Heart right ventricle (tissue), 16 donors: ENCODE data around the gene ZNF366. TPM values are rescaled to one million over a fixed set of nuclear protein-coding genes. Genes with fewer than 3 reads are reported as not detected.
A peak's percentile ranks its signal among the peaks of the same experiment; 100 is the strongest.

Source experiments
- ATAC-seq, 8 donors: fragments of 200-7000 bp; cut with Tn5 transposase; one replicate each; pipeline ENCODE4 v1.9.1; 2020; ENCODE audit warnings: mild to moderate bottlenecking in 8 of 8, moderate library complexity in 8 of 8, moderate number of reproducible peaks in 1 of 8
- DNase-seq, 2 donors: peaks; one replicate each; pipeline ENCODE4 v3.0.0-alpha.2; 2020
- H3K27ac ChIP-seq, 10 donors: fragments of 200-600 bp; sonication (generic) in 2 of 10; one replicate each; pipeline versions ENCODE4 v1.5.0 to v1.8.0; 2020 to 2022; ENCODE audit warnings: mild to moderate bottlenecking in 3 of 10
- H3K27me3 ChIP-seq, 7 donors: fragments of 200-600 bp; one replicate each; pipeline ENCODE4 v1.8.0; 2021 to 2022; ENCODE audit warnings: mild to moderate bottlenecking in 2 of 7
- H3K36me3 ChIP-seq, 9 donors: fragments of 200-600 bp; sonication (generic) in 1 of 9; one replicate each; pipeline versions ENCODE4 v1.5.0 to v1.8.0; 2020 to 2022; ENCODE audit warnings: mild to moderate bottlenecking in 2 of 9
- H3K4me1 ChIP-seq, 9 donors: fragments of 200-600 bp; sonication (generic) in 1 of 9; one replicate each; pipeline versions ENCODE4 v1.5.0 to v1.8.0; 2020 to 2022; ENCODE audit warnings: mild to moderate bottlenecking in 4 of 9
- H3K4me3 ChIP-seq, 10 donors: fragments of 200-600 bp; sonication (generic) in 2 of 10; one replicate each; pipeline versions ENCODE4 v1.5.0 to v1.8.0; 2020 to 2022; ENCODE audit warnings: mild to moderate bottlenecking in 7 of 10, moderate library complexity in 2 of 10
- H3K9me3 ChIP-seq, 11 donors: fragments of 200-600 bp in 10 of 11; sonication (generic) in 2 of 11; one replicate each; pipeline versions ENCODE4 v1.5.0 to v1.8.0; 2013 to 2022; ENCODE audit warnings: mild to moderate bottlenecking in 2 of 11, control low read depth in 1 of 11, moderate library complexity in 1 of 11
- WGBS, 2 donors: extraction: QIAGEN DNeasy Blood & Tissue Kit; methylation state at CpG; one replicate each; pipeline ENCODE4 v1.1.7; 2013; ENCODE audit warnings: inconsistent platforms in 1 of 2; 5-methylcytosine and 5-hydroxymethylcytosine counted together
- intact Hi-C, 10 donors: fragments of 100-400 bp; cut with DNase I; formaldehyde crosslinking; loops; one replicate each; pipeline versions ENCODE4 v1.11.1 to v1.14.2; 2022
- polyA plus RNA-seq, 2 donors: library from polyadenylated mRNA; stranded (reverse); fragments of 200-250 nt; gene quantifications; one replicate each; pipeline ENCODE4 v1.2.3, GENCODE V29; 2013
- total RNA-seq, 10 donors: library from RNA; stranded (reverse); fragmentation: NEBNext Ultra II Directional in 3 of 10; extraction: Animal tissue kit (Norgen Biotek cat#: 25700) in 3 of 10; gene quantifications; one replicate each; pipeline versions ENCODE4 v1.2.1 to v1.2.4, GENCODE V29; 2021 to 2023
- TF ChIP-seq, protein P1 (sequence below), 9 donors: fragments of 200-600 bp; sonication (generic) in 2 of 9; IDR thresholded peaks; one replicate each; pipeline versions ENCODE4 v1.5.0 to v1.8.0; 2021 to 2022; ENCODE audit warnings: antibody characterized with exemption in 9 of 9, mild to moderate bottlenecking in 5 of 9, moderate library complexity in 1 of 9
- donor health status: Arrhythmogenic right ventricular cardiomyopathy.
- donor health status: ischemic (EF 13 %, LVEDD 7.1; RV severe dilation, severe dysfunction).
- donor health status: healthy with polysubstance abuse.
- donor health status: DM: no; HTN: yes; CAD: no.
- donor health status: DM: no; HTN: no; CAD: no.
- donor health status: ischemic (EF 25% LVEDD 6.9; RV normal size, moderate dysfunction).
- donor health status: ischemic (EF 25% LVEDD 5.7; RV mildly dilated, moderate dysfunction).
- donor health status: healthy.
- donor health status: DM: yes; HTN: yes; CAD: no.
- donor health status: Ischemic cardiomyopathy.
- donor health status: ischemic (EF 35%, LVEDD 5.7; RV mildly dilated, moderate dysfunction).
- donor health status: nonischemic (EF 11% LVEDD 7.7; RV severe dilation, severe dysfunction).
- donor health status: DM: yes; HTN: yes; CAD: no.
- donor health status: PGD.
- donor health status: ischemic (EF 29% LVEDD 5.4; RV normal size, mild dysfunction).
- donor health status: nonischemic (EF 23%, LVEDD 6.1; RV moderate dilation, normal function).

The ZNF366 gene
- total and polyA plus RNA-seq, 12 donors, result 1.7 to 10.5 (median 5.2) TPM

DNA sequence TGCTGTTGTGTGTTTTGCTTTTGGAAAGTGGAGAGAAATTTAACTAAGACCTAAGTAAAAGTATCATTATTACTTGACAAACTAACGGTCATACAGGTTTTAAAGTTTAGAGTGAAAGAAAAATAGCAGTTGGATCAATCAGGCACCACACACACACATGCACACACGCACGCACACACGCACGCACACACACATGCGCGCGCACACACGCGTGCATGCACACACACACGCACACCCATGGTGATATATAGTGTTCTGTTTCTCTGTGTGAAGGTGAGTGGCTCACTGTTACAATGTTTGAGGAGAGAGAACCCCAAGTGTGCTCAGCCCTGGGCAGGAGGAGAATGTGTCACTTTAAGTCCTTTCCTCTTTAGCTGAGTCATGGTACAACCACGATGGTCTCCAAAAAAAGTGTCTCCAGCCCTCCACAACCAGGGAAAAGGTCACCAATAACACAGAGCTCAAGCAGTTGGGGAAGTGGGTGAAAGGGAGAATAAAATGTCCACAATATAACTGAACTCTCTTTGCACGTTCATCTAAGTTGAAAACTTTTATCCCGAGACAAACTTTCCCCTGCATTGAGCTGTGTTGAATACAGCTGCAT, 3.2 kb downstream of the ZNF366 start:
- Histone ChIP-seq H3K27ac (peak overlapping the region in 9 of 10 donors; percentile 71 to 92 (median 80)), H3K4me3 (peak overlapping the region in 9 of 10 donors; percentile 20 to 55 (median 46)), H3K36me3 (no peaks in the 10 kb centered on the region), H3K9me3 (no peaks in the 10 kb centered on the region), H3K4me1 (peaks cover 4 to 85% (median 48%) of the 10 kb centered on the region in 9 donors), H3K27me3 (no peaks in the 10 kb centered on the region)
- intact Hi-C loops, result loop anchor here in 3 of 10 donors (1.0 to 10.0 kb wide), 3 partner anchors 49 to 52 kb away; no protein-coding TSS in a partner anchor
- 60 to 62% methylated on average over 14 of the region's 14 CpGs for WGBS, 2 donors
- DNase-seq (no peak), ATAC-seq (peak in 7 of 8 donors; percentile 41 to 81 (median 68))
- TF ChIP-seq, protein P1, sequence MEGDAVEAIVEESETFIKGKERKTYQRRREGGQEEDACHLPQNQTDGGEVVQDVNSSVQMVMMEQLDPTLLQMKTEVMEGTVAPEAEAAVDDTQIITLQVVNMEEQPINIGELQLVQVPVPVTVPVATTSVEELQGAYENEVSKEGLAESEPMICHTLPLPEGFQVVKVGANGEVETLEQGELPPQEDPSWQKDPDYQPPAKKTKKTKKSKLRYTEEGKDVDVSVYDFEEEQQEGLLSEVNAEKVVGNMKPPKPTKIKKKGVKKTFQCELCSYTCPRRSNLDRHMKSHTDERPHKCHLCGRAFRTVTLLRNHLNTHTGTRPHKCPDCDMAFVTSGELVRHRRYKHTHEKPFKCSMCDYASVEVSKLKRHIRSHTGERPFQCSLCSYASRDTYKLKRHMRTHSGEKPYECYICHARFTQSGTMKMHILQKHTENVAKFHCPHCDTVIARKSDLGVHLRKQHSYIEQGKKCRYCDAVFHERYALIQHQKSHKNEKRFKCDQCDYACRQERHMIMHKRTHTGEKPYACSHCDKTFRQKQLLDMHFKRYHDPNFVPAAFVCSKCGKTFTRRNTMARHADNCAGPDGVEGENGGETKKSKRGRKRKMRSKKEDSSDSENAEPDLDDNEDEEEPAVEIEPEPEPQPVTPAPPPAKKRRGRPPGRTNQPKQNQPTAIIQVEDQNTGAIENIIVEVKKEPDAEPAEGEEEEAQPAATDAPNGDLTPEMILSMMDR (IDR thresholded peaks at IDR 0.05), result no peak

DNA sequence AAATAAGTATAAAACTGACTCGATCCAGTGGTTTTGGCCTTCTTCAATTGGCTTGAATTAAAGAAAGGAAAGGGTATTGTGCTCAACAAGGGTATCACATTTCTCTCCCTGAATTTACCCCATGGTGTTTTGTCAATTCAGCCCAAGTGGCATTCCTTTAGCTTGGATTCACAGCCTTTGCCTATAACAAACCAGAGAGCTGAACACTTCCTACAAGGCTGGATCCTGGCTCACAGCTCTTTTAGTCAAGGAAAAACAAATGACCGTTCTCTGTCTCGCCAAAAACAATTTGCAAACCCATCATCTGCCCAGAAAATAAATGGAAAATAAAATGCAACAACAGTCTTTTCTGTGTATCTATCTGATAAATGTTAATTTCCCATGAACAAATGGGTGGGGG, 5.7 kb downstream of the ZNF366 start:
- H3K27me3 ChIP-seq, result no peaks in the 10 kb centered on the region
- H3K4me3 ChIP-seq, result no peak overlapping the region
- H3K9me3 ChIP-seq, result no peaks in the 10 kb centered on the region
- peak overlapping the region in 8 of 10 donors; percentile 5 to 92 (median 60) for H3K27ac ChIP-seq
- 75 to 78% methylated on average over 3 of the region's 3 CpGs for WGBS, 2 donors
- no peak for ATAC-seq
- no peaks in the 10 kb centered on the region for H3K36me3 ChIP-seq
- intact Hi-C loops, result loop anchor here in 1 of 10 donors (10.0 kb wide), 1 partner anchor 47 kb away; no protein-coding TSS in a partner anchor
- DNase-seq, result no peak
- TF ChIP-seq, protein P1 (IDR thresholded peaks at IDR 0.05), result no peak
- peaks cover 0 to 69% (median 34%) of the 10 kb centered on the region in 9 donors for H3K4me1 ChIP-seq

GRCh38 chr5:72499730-72500129, 7.5 kb downstream of the ZNF366 start:
- DNase-seq, result peak; percentile 49 to 54
- H3K4me1 ChIP-seq, result peaks cover 0 to 63% (median 34%) of the 10 kb centered on the region in 9 donors
- peak overlapping the region in 2 of 10 donors; percentile 3 to 9 for H3K4me3 ChIP-seq
- peak overlapping the region; percentile 38 to 92 (median 66) for H3K27ac ChIP-seq
- no peaks in the 10 kb centered on the region for H3K36me3 ChIP-seq
- H3K9me3 ChIP-seq, result no peaks in the 10 kb centered on the region
- TF ChIP-seq, protein P1 (IDR thresholded peaks at IDR 0.05), result peak in 2 of 9 donors; percentile 16 to 18
- peak; percentile 59 to 92 (median 80) for ATAC-seq
- 61 to 66% methylated on average over 12 of the region's 12 CpGs for WGBS, 2 donors
- H3K27me3 ChIP-seq, result no peaks in the 10 kb centered on the region
- intact Hi-C loops, result loop anchor here in 1 of 10 donors (10.0 kb wide), 1 partner anchor 45 kb away; no protein-coding TSS in a partner anchor

DNA sequence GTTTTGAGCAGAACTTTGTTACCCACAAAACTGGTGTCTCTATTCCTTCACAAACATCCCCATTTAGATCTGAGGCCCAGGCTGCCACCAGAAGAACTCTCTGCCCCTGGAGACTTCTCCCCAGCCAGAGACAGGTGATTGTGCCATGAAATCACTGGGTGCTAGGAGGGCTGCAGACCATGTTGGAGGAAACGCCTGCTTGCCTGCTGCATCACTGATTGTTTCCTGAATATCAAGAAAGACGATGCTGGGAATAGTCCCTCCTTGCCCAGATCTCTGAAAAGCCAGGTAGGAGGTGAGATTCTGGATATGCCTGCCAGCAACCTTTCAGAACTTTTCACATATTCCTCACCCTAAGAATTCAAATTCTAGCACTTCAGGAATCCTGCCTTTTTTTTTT, 8.1 kb downstream of the ZNF366 start:
- Histone ChIP-seq H3K27me3 (no peaks in the 10 kb centered on the region), H3K4me3 (no peak overlapping the region), H3K36me3 (no peaks in the 10 kb centered on the region), H3K4me1 (peaks cover 0 to 57% (median 33%) of the 10 kb centered on the region in 9 donors), H3K9me3 (no peaks in the 10 kb centered on the region), H3K27ac (peak overlapping the region in 6 of 10 donors; percentile 54 to 92 (median 74))
- intact Hi-C loops, result no loop called here
- no peak for ATAC-seq
- TF ChIP-seq, protein P1 (IDR thresholded peaks at IDR 0.05), result no peak
- WGBS, 2 donors, result 68 to 70% methylated on average over 2 of the region's 2 CpGs
- no peak for DNase-seq
